Prostate gland (tissue), 2 donors: ENCODE data around the gene KLHL3.

Experiments used
- POLR2A ChIP-seq: fragments of 450-650 bp; IDR thresholded peaks from one replicate; pipeline ENCODE4 v1.6.1; 2016; ENCODE audit warnings: antibody characterized with exemption, mild to moderate bottlenecking
- POLR2AphosphoS5 ChIP-seq: sonication (generic); formaldehyde crosslinking; IDR thresholded peaks from one replicate; pipeline ENCODE4 v1.6.1; 2017; ENCODE audit warnings: antibody characterized with exemption
- TF ChIP-seq, protein P1 (sequence below), 4 experiments: fragments of 200-600 bp in 2 of 4; fragments of 450-650 bp in 2 of 4; sonication (generic) in 2 of 4; IDR thresholded peaks; 1 replicate in 3 of 4; 2 replicates in 1 of 4; pipeline ENCODE4 v1.5.1; 2016 to 2019; ENCODE audit warnings: antibody characterized with exemption in 4 of 4, mild to moderate bottlenecking in 2 of 4, moderate library complexity in 2 of 4

GRCh38 chr5:137657073-137657472 is 78.8 kb downstream of the KLHL3 start:
- TF ChIP-seq, protein P1, sequence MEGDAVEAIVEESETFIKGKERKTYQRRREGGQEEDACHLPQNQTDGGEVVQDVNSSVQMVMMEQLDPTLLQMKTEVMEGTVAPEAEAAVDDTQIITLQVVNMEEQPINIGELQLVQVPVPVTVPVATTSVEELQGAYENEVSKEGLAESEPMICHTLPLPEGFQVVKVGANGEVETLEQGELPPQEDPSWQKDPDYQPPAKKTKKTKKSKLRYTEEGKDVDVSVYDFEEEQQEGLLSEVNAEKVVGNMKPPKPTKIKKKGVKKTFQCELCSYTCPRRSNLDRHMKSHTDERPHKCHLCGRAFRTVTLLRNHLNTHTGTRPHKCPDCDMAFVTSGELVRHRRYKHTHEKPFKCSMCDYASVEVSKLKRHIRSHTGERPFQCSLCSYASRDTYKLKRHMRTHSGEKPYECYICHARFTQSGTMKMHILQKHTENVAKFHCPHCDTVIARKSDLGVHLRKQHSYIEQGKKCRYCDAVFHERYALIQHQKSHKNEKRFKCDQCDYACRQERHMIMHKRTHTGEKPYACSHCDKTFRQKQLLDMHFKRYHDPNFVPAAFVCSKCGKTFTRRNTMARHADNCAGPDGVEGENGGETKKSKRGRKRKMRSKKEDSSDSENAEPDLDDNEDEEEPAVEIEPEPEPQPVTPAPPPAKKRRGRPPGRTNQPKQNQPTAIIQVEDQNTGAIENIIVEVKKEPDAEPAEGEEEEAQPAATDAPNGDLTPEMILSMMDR (IDR thresholded peaks at IDR 0.05) = no peak
- TF ChIP-seq POLR2A (no peak), POLR2AphosphoS5 (no peak)
